HepG2 (cell line): ENCODE measurements around the gene LDLRAP1. TPM values are rescaled to one million over a fixed set of nuclear protein-coding genes. Genes with fewer than 3 reads are reported as not detected.

ENCODE experiments used
- ARID4A ChIP-seq: sonication (generic); formaldehyde crosslinking; IDR thresholded peaks from 2 replicates; pipeline ENCODE4 v1.5.0; 2020; ENCODE audit warnings: mild to moderate bottlenecking, missing genetic modification reagents, borderline replicate concordance
- ATF2 ChIP-seq: sonication (generic); formaldehyde crosslinking; IDR thresholded peaks from 2 replicates; pipeline ENCODE4 v1.4.0; 2020; ENCODE audit warnings: missing genetic modification reagents
- DNMT1 ChIP-seq: sonication (generic); formaldehyde crosslinking; IDR thresholded peaks from 2 replicates; pipeline ENCODE4 v1.5.1; 2020; ENCODE audit warnings: mild to moderate bottlenecking, missing genetic modification reagents
- FOXK2 ChIP-seq: fragments of 450-650 bp; IDR thresholded peaks from 2 replicates; pipeline ENCODE4 v1.6.1; 2016
- FOXO1 ChIP-seq: sonication (generic); formaldehyde crosslinking; IDR thresholded peaks from 2 replicates; pipeline ENCODE4 v1.4.0; 2020; ENCODE audit warnings: missing genetic modification reagents
- KDM2A ChIP-seq: sonication (generic); formaldehyde crosslinking; IDR thresholded peaks from 2 replicates; pipeline ENCODE4 v1.4.0; 2020; ENCODE audit warnings: low read depth, missing genetic modification reagents, borderline replicate concordance
- KLF15 ChIP-seq: sonication (generic); formaldehyde crosslinking; IDR thresholded peaks from 2 replicates; pipeline ENCODE4 v1.8.1; 2023; ENCODE audit warnings: borderline replicate concordance, mild to moderate bottlenecking, inconsistent platforms, missing genetic modification reagents, mixed read lengths
- MBNL3 ChIP-seq: fragments of 250-450 bp; sonication (Bioruptor Pico); conservative IDR thresholded peaks from 2 replicates; pipeline ENCODE4 v1.8.0; 2022; ENCODE audit warnings: mild to moderate bottlenecking, inconsistent platforms
- MEIS1 ChIP-seq: sonication (generic); formaldehyde crosslinking; IDR thresholded peaks from 2 replicates; pipeline ENCODE4 v1.9.0; 2021; ENCODE audit warnings: mild to moderate bottlenecking, missing genetic modification reagents, moderate library complexity, borderline replicate concordance
- MXI1 ChIP-seq: IDR thresholded peaks from 3 replicates; pipeline ENCODE4 v1.6.1; 2012; ENCODE audit warnings: low read depth, low read length, inconsistent platforms, borderline replicate concordance
- NCOA1 ChIP-seq: sonication (generic); formaldehyde crosslinking; IDR thresholded peaks from 2 replicates; pipeline ENCODE4 v1.9.0; 2021; ENCODE audit warnings: missing genetic modification reagents
- PAX8 ChIP-seq: sonication (generic); formaldehyde crosslinking; IDR thresholded peaks from 2 replicates; pipeline ENCODE4 v1.8.0; 2022; ENCODE audit warnings: mild to moderate bottlenecking, missing genetic modification reagents, borderline replicate concordance
- PHF20 ChIP-seq: sonication (generic); formaldehyde crosslinking; IDR thresholded peaks from 2 replicates; pipeline ENCODE4 v1.5.0; 2020; ENCODE audit warnings: mild to moderate bottlenecking, missing genetic modification reagents
- RARG ChIP-seq: sonication (generic); formaldehyde crosslinking; IDR thresholded peaks from 2 replicates; pipeline ENCODE4 v1.4.0; 2020; ENCODE audit warnings: low read depth, mild to moderate bottlenecking, missing genetic modification reagents
- SMC3 ChIP-seq: IDR thresholded peaks from 2 replicates; pipeline ENCODE4 v1.6.1; 2011; ENCODE audit warnings: low read length, improper control_type of control experiment
- STAT5B ChIP-seq: sonication (generic); formaldehyde crosslinking; IDR thresholded peaks from 2 replicates; pipeline ENCODE4 v1.4.0; 2020; ENCODE audit warnings: missing genetic modification reagents
- TAF1 ChIP-seq: sonication (generic); formaldehyde crosslinking; IDR thresholded peaks from 2 replicates; pipeline ENCODE4 v1.4.0; 2020; ENCODE audit warnings: missing genetic modification reagents
- TGIF2 ChIP-seq: IDR thresholded peaks from 2 replicates; pipeline ENCODE4 v1.6.1; 2016; ENCODE audit warnings: control low read depth, missing compliant biosample characterization
- U2AF1 ChIP-seq: fragments of 200-400 bp; formaldehyde crosslinking; optimal IDR thresholded peaks from 2 replicates; pipeline ENCODE3; 2017; ENCODE audit warnings: mild to moderate bottlenecking, low read depth, low read length
- ZNF12 ChIP-seq: sonication (generic); formaldehyde crosslinking; IDR thresholded peaks from 2 replicates; pipeline ENCODE4 v1.5.0; 2020; ENCODE audit warnings: missing genetic modification reagents
- ZNF512 ChIP-seq: sonication (generic); formaldehyde crosslinking; IDR thresholded peaks from 2 replicates; pipeline ENCODE4 v1.4.0; 2020; ENCODE audit warnings: mild to moderate bottlenecking, missing genetic modification reagents
- ZNF607 ChIP-seq: sonication (generic); formaldehyde crosslinking; IDR thresholded peaks from 2 replicates; pipeline ENCODE4 v1.5.1; 2020; ENCODE audit warnings: missing genetic modification reagents, mild to moderate bottlenecking, borderline replicate concordance
- ZNF674 ChIP-seq: sonication (generic); formaldehyde crosslinking; IDR thresholded peaks from 2 replicates; pipeline ENCODE4 v1.5.0; 2020; ENCODE audit warnings: low read depth, mild to moderate bottlenecking, missing genetic modification reagents
- polyA plus RNA-seq, 8 experiments: library from polyadenylated mRNA; depleted of rRNA in 3 of 8; stranded (reverse) in 7 of 8; unstranded in 1 of 8; fragments of >200 nt; fragmentation: Illumina TruSeq in 4 of 8; extraction: Trizol in 4 of 8; gene quantifications; 2 replicates each; pipeline versions ENCODE4 v1.2.1 to v1.2.3, GENCODE V29; 2011 to 2016; ENCODE audit warnings: low read depth in 4 of 8, missing spikeins in 1 of 8, mixed read lengths in 1 of 8; ENCODE audit not compliant: insufficient read depth in 1 of 8
- total RNA-seq, 5 experiments: library from RNA; depleted of rRNA; stranded (reverse); fragments of >200 nt; fragmentation: Illumina TruSeq; extraction: Trizol; gene quantifications; 2 replicates each; pipeline ENCODE4 v1.2.3, GENCODE V29; 2016; ENCODE audit warnings: low read depth in 1 of 5

LDLRAP1 gene
- total and polyA plus RNA-seq, 2 of the 13 experiments (the other 11 are each of a cell fraction or from before 2014, with no cell fraction given): 7.2 to 12.1 TPM

GRCh38 chr1:25543425-25544242, at the start of gene LDLRAP1 (continued):
- TF ChIP-seq NCOA1 (CRISPR knock-in tag): no peak
- no peak for TF ChIP-seq ZNF607
- no peak for TF ChIP-seq DNMT1 (CRISPR knock-in tag)
- TF ChIP-seq MXI1: 0 out of 3 replicates have a peak, but pooled peaks have one; percentile 6
- TF ChIP-seq U2AF1: no peak
- TF ChIP-seq PHF20 (CRISPR knock-in tag): no peak
- no peak for TF ChIP-seq KLF15 (CRISPR knock-in tag)
- TF ChIP-seq FOXO1 (CRISPR knock-in tag): no peak
- no peak for TF ChIP-seq ZNF12 (CRISPR knock-in tag)
- TF ChIP-seq FOXK2: no peak
- TF ChIP-seq TAF1 (CRISPR knock-in tag): peak; percentile 35; the same call in 1 of the 2 replicates
- no peak for TF ChIP-seq MBNL3
- TF ChIP-seq MEIS1 (CRISPR knock-in tag): no peak
- TF ChIP-seq ARID4A (CRISPR knock-in tag): peak; percentile 36; the same call in 1 of the 2 replicates
- no peak for TF ChIP-seq SMC3
- TF ChIP-seq TGIF2 (CRISPR knock-in tag): no peak
- no peak; the same call in 1 of the 2 replicates for TF ChIP-seq KDM2A (CRISPR knock-in tag)
- TF ChIP-seq RARG: no peak
- no peak for TF ChIP-seq PAX8 (CRISPR knock-in tag)
- no peak for TF ChIP-seq ZNF512 (CRISPR knock-in tag)
- no peak for TF ChIP-seq STAT5B (CRISPR knock-in tag)
- 0 out of 2 replicates have a peak, but pooled peaks have one; percentile 37 for TF ChIP-seq ZNF674 (CRISPR knock-in tag)
- no peak for TF ChIP-seq ATF2 (CRISPR knock-in tag)
